AG09319 (cell line): ENCODE results near the gene TRERF1.

Experiments used
- DNase-seq: peaks from one replicate; pipeline ENCODE4 v3.0.0-alpha.2; 2010; ENCODE audit warnings: low read depth; ENCODE audit errors: extremely low read depth
- TF ChIP-seq, protein P1 (sequence below): IDR thresholded peaks from 2 replicates; pipeline ENCODE4 v1.5.1; 2011; ENCODE audit warnings: low read depth, mild to moderate bottlenecking, inconsistent platforms, low read length, moderate library complexity

The TRERF1 gene

GRCh38 chr6:42454428-42454791 is 2.7 kb upstream of the TRERF1 start:
- TF ChIP-seq, protein P1, sequence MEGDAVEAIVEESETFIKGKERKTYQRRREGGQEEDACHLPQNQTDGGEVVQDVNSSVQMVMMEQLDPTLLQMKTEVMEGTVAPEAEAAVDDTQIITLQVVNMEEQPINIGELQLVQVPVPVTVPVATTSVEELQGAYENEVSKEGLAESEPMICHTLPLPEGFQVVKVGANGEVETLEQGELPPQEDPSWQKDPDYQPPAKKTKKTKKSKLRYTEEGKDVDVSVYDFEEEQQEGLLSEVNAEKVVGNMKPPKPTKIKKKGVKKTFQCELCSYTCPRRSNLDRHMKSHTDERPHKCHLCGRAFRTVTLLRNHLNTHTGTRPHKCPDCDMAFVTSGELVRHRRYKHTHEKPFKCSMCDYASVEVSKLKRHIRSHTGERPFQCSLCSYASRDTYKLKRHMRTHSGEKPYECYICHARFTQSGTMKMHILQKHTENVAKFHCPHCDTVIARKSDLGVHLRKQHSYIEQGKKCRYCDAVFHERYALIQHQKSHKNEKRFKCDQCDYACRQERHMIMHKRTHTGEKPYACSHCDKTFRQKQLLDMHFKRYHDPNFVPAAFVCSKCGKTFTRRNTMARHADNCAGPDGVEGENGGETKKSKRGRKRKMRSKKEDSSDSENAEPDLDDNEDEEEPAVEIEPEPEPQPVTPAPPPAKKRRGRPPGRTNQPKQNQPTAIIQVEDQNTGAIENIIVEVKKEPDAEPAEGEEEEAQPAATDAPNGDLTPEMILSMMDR: no peak
- no peak for DNase-seq

- DNase-seq: no peak
- TF ChIP-seq, protein P1: no peak
Measured at GRCh38 chr6:42453654-42454427, 2.1 kb upstream of the TRERF1 start.

DNA sequence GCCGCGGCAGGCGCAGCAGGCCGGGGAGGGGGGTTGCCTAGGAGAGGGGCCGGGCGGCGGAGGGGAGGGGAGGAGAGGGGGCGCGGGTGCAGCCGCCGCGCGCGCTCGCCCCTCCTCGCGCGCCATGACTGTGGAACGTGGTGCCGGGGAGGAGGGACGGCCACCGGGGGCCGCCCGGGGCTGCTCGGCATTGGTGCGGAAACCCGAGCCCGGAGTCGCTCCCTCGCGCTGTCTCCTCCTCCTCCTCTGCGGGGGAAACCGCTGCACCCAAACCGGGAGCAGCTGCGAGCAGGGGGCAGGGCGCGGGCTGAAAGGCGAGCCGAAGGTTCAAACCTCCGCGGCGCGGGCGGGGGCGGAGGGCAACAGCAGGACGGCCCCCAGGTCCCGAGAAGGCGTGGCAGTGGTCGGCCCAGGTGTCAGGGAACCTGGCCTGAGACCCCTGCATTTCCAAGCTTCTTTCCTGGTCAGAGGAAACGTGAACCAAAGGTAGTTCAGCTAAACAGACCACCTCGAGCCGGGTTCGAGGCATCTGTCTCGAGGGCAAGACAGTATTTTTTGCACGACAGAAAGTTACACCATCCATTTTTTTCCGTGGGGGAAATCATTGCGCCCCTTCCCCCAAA is 1.4 kb upstream of the TRERF1 start:
- TF ChIP-seq, protein P1: no peak
- peak; percentile 76 for DNase-seq

GRCh38 chr6:42452171-42453030 is 675 bp upstream of the TRERF1 start:
- TF ChIP-seq, protein P1: no peak
- DNase-seq: peak; percentile 59

GRCh38 chr6:42450477-42451332 is 1.0 kb downstream of the TRERF1 start:
- TF ChIP-seq, protein P1: no peak
- no peak for DNase-seq

DNA sequence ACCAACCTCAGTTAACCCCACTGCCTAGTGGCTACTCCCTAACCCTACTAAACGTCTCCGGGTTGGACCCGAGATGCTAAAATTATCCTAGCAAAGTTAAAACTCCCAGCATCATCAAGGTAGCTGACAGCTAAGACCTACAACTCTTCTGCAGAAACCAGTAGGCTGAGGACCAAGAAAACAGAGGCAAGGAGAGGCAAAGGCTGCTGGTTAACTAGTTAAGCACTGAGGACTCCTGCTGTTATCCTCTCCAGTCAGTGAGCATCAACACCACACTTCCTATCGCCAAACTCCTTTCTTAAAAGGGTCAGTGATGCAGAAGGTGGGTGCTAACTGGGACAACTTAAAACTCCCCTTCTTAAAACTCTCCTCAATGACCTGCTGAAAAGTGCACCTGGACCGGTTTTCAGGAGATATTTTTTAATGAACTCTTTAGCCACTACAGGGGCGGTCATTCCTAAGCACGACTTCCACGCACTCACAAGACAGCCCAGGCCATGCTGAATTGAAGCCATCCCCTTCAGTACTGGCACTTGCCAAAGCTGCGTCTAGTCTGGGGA is 1.7 kb downstream of the TRERF1 start:
- TF ChIP-seq, protein P1: no peak
- DNase-seq: no peak
